KOPT-K1 (cell line): Measurements from ENCODE around the gene SYTL1.

ENCODE experiments used
- H3K27ac ChIP-seq: fragments of 200-600 bp; sonication (generic); 2 replicates; pipeline ENCODE4 v1.5.1; 2016; ENCODE audit warnings: antibody characterized with exemption, mild to moderate bottlenecking, low read depth, low read length; ENCODE audit not compliant: poor library complexity, severe bottlenecking
- H3K36me3 ChIP-seq: fragments of 200-600 bp; sonication (generic); 2 replicates; pipeline ENCODE4 v1.5.1; 2017; ENCODE audit warnings: antibody characterized with exemption, mild to moderate bottlenecking, low read length, moderate library complexity; ENCODE audit not compliant: insufficient read depth
- H3K9me3 ChIP-seq: fragments of 200-600 bp; sonication (generic); 2 replicates; pipeline ENCODE4 v1.5.1; 2017; ENCODE audit warnings: antibody characterized with exemption, low read length, mild to moderate bottlenecking; ENCODE audit not compliant: insufficient read depth, poor library complexity, severe bottlenecking

SYTL1 gene

GRCh38 chr1:27332536-27333281, 9.1 kb upstream of the SYTL1 start:
- Histone ChIP-seq H3K27ac (no peak overlapping the region), H3K9me3 (no peaks in the 10 kb centered on the region), H3K36me3 (peaks cover 88% of the 10 kb centered on the region)

DNA sequence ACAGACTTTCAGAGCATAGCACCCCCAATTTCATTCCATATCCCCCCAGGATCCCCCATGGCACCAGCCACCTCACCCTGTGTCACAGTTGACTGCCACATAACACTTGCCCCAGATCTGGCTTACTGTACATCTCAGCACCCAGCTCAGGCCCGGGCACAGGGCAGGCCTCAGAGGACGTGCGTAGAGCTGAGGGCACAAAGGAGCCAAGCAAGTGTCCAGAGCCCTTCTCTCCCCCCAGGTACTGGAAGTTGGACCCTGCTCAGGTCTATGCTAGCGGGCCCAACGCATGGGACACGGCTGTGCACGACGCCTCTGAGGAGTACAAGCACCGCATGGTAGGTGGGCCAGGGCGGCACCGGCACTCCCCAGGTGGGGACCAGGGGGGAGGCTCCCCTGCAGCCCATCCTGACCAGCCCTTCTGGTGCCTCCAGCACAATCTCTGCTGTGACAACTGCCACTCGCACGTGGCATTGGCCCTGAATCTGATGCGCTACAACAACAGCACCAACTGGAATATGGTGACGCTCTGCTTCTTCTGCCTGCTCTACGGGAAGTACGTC, 8.0 kb upstream of the SYTL1 start:
- Histone ChIP-seq H3K9me3 (no peaks in the 10 kb centered on the region), H3K27ac (no peak overlapping the region), H3K36me3 (peaks cover 82% of the 10 kb centered on the region)

- H3K36me3 ChIP-seq = peaks cover 68% of the 10 kb centered on the region
- no peaks in the 10 kb centered on the region for H3K9me3 ChIP-seq
- no peak overlapping the region for H3K27ac ChIP-seq
Measured at GRCh38 chr1:27335506-27336422, 6.1 kb upstream of the SYTL1 start.

GRCh38 chr1:27336756-27337155, 5.1 kb upstream of the SYTL1 start:
- Histone ChIP-seq H3K27ac (no peak overlapping the region), H3K36me3 (peaks cover 58% of the 10 kb centered on the region), H3K9me3 (no peaks in the 10 kb centered on the region)

- H3K36me3 ChIP-seq = peaks cover 38% of the 10 kb centered on the region
- no peak overlapping the region for H3K27ac ChIP-seq
- no peaks in the 10 kb centered on the region for H3K9me3 ChIP-seq
Measured at GRCh38 chr1:27338751-27339150, 3.1 kb upstream of the SYTL1 start.

- H3K27ac ChIP-seq = peak overlapping the region; percentile 1
- H3K9me3 ChIP-seq = no peaks in the 10 kb centered on the region
- H3K36me3 ChIP-seq = peaks cover 34% of the 10 kb centered on the region
Measured at GRCh38 chr1:27339213-27339612, 2.6 kb upstream of the SYTL1 start.

GRCh38 chr1:27342391-27342777, 562 bp downstream of the SYTL1 start:
- Histone ChIP-seq H3K36me3 (peaks cover 22% of the 10 kb centered on the region; the same call in 1 of the 2 replicates), H3K27ac (peak overlapping the region; percentile 86), H3K9me3 (no peaks in the 10 kb centered on the region)

GRCh38 chr1:27342778-27343638, 1.2 kb downstream of the SYTL1 start:
- Histone ChIP-seq H3K9me3 (no peaks in the 10 kb centered on the region), H3K27ac (peak overlapping the region; percentile 86), H3K36me3 (peaks cover 22% of the 10 kb centered on the region; the same call in 1 of the 2 replicates)

DNA sequence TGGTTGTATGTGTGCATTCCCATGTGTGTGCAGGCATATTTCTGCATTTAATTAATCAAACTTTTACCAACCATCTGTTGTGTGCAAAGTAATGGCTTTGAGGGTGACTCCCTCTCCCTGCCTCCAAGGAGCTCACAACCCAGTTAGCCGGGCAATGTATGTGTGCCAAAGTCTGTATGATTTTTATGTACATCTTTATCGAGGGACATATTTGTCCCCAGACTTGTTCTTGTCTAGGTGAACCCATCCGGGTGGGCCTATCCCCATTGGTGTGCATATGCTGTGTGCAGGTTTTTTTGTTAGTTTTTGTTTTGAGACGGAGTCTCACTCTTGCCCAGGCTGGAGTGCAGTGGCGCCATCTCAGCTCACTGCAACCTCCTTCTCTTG, 1.8 kb downstream of the SYTL1 start:
- peak overlapping the region; percentile 86 for H3K27ac ChIP-seq
- peaks cover 19% of the 10 kb centered on the region; the same call in 1 of the 2 replicates for H3K36me3 ChIP-seq

DNA sequence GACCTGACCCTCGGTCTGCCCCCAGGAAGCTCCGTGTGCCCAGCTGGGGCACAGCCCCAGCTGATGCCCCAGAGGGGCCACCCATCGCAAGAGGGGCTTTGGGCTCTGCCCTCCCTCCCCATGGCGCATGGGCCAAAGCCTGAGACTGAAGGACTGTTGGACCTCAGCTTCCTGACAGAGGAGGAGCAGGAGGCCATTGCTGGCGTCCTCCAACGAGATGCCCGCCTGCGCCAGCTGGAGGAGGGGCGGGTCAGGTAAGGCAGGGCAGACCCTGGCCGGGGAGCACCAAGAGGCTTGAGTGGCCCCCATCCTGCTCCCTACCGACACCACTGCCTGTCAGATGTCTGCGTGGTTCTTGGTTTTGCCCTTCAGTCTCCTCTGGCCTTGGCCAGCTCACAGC, 3.5 kb downstream of the SYTL1 start:
- Histone ChIP-seq H3K9me3 (no peaks in the 10 kb centered on the region), H3K27ac (no peak overlapping the region), H3K36me3 (peaks cover 15% of the 10 kb centered on the region; the same call in 1 of the 2 replicates)

More for the DNA sequence above, 1.8 kb downstream of the SYTL1 start:
- H3K9me3 ChIP-seq = no peaks in the 10 kb centered on the region

- no peaks in the 10 kb centered on the region for H3K9me3 ChIP-seq
- no peak overlapping the region for H3K27ac ChIP-seq
- peaks cover 15% of the 10 kb centered on the region; the same call in 1 of the 2 replicates for H3K36me3 ChIP-seq
Measured at GRCh38 chr1:27346357-27346756, 4.5 kb downstream of the SYTL1 start.

DNA sequence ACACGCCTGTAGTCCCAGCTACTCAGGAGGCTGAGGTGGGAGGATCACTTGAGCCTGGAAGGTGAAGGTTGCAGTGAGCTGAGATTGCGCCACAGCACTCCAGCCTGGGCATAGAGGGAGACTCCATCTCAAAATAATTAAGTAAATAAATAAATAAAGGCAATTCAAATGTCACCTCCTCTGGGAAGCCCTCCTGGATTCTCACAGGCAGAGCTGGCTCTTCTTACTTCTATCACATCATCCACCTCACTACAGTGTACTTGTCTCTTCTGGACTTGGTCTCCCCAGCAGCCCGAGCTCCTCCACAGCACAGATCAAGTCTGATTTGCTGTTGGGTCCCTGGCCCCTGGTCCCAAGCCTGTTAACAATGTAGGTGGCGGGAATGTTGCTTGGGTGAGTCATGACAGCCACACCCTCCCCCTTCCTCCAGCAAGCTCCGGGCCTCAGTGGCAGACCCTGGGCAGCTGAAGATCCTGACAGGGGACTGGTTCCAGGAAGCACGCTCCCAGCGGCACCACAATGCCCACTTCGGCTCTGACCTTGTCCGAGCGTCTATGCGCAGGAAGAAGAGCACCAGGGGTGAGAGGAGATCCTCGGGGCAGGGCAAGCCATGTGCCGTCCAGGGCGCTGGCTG, 5.3 kb downstream of the SYTL1 start:
- Histone ChIP-seq H3K9me3 (no peaks in the 10 kb centered on the region), H3K27ac (no peak overlapping the region), H3K36me3 (peaks cover 15% of the 10 kb centered on the region; the same call in 1 of the 2 replicates)

DNA sequence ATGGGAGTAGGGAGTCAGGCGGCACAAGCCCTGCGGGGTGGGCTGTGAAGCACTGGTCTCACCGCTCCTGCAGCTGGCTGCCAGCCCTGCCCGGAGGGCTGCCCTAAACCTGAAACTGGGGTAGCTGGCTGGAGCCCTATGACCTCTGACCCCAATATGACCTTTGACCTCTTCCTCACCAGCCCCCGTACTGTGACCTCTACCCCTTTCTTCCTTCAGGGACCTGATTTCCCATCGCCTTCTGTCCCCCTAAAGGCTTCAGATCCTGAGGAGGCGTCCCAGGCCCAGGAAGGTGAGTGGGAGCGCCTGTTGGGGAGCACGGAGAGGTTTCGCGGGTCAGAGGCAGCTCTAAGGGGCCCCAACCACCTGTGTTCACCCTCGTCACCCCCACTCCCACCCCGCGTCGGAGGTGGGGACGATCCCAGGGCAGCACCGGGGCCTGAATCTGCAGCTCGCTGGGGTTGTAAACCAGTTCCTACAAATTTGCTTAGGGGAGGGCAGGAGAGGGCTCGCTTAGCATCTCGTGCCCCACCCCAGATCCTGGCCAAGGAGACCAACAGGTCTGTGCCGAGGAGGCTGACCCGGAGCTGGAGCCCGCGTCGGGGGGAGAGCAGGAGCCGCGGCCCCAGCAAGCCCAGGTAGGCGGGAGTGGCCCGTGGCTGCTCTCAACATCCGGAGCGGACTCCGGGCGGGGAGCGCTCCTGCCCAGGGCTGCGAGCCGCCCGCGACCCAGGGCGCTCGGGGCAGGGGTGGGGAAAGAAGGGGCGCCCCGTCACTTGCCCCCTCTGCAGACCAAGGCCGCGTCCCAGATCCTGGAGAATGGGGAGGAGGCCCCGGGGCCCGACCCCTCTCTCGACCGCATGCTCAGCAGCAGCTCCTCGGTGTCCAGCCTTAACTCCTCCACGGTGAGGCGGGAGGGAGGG, 7.3 kb downstream of the SYTL1 start:
- peaks cover 21% of the 10 kb centered on the region; the same call in 1 of the 2 replicates for H3K36me3 ChIP-seq
- H3K27ac ChIP-seq = no peak overlapping the region
- no peaks in the 10 kb centered on the region for H3K9me3 ChIP-seq
